ENCODE data around the gene AOPEP. TPM values are rescaled to one million over a fixed set of nuclear protein-coding genes. Genes with fewer than 3 reads are reported as not detected.

AOPEP gene
- polyA plus RNA-seq, 2 of the 4 experiments (the other 2 are of a cell fraction), result 226 to 266 TPM

DNA sequence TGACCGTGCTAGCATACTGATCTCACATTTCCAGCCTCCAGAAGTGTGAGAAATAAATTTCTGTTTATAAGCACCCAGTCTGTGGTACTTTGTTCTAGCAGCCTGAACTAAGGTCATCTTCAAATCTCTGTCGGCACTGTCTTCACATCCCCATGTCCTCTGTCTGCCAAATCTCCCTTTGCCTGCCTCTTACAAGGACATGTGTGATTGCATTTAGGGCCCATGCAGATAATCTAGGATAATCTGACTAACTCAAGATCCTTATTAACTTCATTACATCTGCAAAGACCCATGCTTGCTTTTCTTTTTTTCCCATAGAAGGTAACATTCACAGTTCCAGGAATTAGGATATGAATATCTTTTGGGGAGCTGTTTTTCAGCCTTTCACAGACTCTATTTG, 132.7 kb downstream of the AOPEP start (continued):
- TF ChIP-seq FOXS1 (CRISPR knock-in tag; IDR thresholded peaks at IDR 0.05) (no peak), KDM5A (IDR thresholded peaks at IDR 0.05) (no peak), FOSB (CRISPR knock-in tag; IDR thresholded peaks at IDR 0.05) (no peak), ESRRA (IDR thresholded peaks at IDR 0.05; ENCODE audit: borderline replicate concordance, low read length) (no peak)

DNA sequence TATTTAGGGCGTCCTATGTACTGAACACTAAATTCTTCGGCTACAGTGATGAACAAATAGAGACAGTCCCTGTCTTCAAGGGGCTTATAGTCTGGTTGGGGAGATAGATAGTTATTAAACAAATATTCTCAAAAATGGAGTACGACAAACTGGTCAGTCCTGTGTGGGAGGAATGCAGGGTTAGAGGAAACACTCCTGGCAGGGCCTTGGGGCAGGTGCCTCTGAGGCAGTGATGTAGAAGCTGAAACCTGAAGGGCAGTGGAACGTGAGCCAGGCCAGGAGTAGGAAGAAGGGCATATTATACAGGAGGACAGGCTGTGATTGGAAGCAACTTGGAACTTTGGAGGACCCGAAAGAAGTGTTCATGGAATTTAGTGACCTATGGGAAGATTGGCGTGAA, 133.4 kb downstream of the AOPEP start:
- Histone ChIP-seq H3K4me2 (no peak overlapping the region), H3K4me3 (no peak overlapping the region), H3K27ac (peak overlapping the region; percentile 75 to 84; a peak in 5 of 6 replicates), H3K4me1 (peaks cover 34% of the 10 kb centered on the region), H3K9me3 (0 out of 3 replicates have a peak, but pooled peaks cover 8% of the 10 kb centered on the region)
- 89% methylated on average over 6 of the region's 6 CpGs for WGBS (ENCODE audit: missing lambda C conversion rate)
- CTCF ChIA-PET, result interaction anchor here (1.5 kb wide), 1 partner anchor 75 kb away, joined by 3 read pairs; no protein-coding TSS in a partner anchor
- no peak for DNase-seq (ENCODE audit: low read depth in 1 of 2, low spot score in 1 of 2)
- TF ChIP-seq NFE2L2 (conservative IDR thresholded peaks at IDR 0.05; ENCODE audit: low read length) (no peak), CBX2 (IDR thresholded peaks at IDR 0.05; ENCODE audit: borderline replicate concordance, low read depth) (no peak), BHLHE40 (IDR thresholded peaks at IDR 0.05; ENCODE audit: low read depth, low read length) (no peak), CHD2 (IDR thresholded peaks at IDR 0.05; ENCODE audit: low read length, partially characterized antibody) (no peak), FOXS1 (CRISPR knock-in tag; IDR thresholded peaks at IDR 0.05) (no peak), FOSL2 (IDR thresholded peaks at IDR 0.05) (no peak), FOSL2 (CRISPR knock-in tag; IDR thresholded peaks at IDR 0.05) (no peak), RFX5 (IDR thresholded peaks at IDR 0.05) (no peak), NR3C1 (IDR thresholded peaks at IDR 0.05) (no peak), ZNF302 (CRISPR knock-in tag; IDR thresholded peaks at IDR 0.05) (no peak)
- TF ChIP-seq, protein P1, sequence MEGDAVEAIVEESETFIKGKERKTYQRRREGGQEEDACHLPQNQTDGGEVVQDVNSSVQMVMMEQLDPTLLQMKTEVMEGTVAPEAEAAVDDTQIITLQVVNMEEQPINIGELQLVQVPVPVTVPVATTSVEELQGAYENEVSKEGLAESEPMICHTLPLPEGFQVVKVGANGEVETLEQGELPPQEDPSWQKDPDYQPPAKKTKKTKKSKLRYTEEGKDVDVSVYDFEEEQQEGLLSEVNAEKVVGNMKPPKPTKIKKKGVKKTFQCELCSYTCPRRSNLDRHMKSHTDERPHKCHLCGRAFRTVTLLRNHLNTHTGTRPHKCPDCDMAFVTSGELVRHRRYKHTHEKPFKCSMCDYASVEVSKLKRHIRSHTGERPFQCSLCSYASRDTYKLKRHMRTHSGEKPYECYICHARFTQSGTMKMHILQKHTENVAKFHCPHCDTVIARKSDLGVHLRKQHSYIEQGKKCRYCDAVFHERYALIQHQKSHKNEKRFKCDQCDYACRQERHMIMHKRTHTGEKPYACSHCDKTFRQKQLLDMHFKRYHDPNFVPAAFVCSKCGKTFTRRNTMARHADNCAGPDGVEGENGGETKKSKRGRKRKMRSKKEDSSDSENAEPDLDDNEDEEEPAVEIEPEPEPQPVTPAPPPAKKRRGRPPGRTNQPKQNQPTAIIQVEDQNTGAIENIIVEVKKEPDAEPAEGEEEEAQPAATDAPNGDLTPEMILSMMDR (IDR thresholded peaks at IDR 0.05), result no peak
- TF ChIP-seq, protein P2, sequence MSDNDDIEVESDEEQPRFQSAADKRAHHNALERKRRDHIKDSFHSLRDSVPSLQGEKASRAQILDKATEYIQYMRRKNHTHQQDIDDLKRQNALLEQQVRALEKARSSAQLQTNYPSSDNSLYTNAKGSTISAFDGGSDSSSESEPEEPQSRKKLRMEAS (IDR thresholded peaks at IDR 0.05), result no peak
- FAIRE-seq, result no peak
- POLR2A ChIA-PET, result no interaction called here
- ATAC-seq, result no peak

DNA sequence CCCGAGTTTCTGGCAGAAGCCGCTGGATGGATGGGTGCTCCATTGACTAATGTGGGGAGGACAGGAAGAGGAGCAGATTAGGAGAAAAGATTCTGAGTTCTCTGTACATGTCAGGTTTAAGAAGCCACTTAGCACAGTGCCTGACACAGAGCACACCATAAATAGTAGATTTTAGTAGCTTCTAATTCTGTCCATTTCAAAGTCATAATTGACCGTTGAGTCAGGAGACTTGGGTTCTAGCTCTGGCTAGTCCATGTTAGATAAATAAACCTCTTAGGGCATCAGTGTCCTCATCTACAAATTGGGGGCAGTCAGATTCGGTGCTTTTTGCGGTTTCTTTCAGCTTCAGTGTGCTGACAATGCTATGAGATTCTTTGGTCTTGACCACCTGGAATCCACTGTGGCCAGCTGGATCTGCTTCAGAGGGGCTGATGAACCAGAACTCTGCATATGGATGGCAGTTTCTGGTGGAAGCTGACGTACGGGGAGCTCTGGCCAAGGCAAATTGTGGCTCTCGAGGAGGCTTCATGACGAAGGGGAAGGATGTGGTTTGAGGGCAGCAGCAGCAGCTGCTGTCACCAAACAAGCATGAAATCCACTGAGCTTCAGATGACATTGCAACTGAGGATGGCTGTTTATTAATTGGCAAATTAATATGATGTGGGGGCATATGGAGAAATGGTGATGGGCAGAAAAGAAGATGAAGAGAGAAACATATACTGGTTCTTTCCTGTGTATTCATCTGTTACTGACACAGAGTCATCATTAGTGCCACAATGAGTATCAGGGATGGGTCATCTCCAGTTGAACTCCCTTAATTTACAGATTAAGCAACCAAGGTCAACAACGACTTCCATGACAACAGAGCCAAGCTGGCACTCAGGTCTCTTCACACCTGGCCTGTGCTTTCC, 134.4 kb downstream of the AOPEP start:
- peak overlapping the region; percentile 75 to 84 for H3K27ac ChIP-seq
- 0 out of 3 replicates have a peak, but pooled peaks cover 8% of the 10 kb centered on the region for H3K9me3 ChIP-seq
- ChIA-PET POLR2A (no interaction called here), CTCF (interaction anchor here (0.6 to 1.5 kb wide), 3 partner anchors 24 to 76 kb away, joined by 3 read pairs; no protein-coding TSS in a partner anchor)
- DNase-seq (ENCODE audit: low read depth in 1 of 2, low spot score in 1 of 2), result no peak
- peak overlapping the region; percentile 8; the same call in 1 of the 3 replicates for H3K4me2 ChIP-seq
- ATAC-seq, result no peak
- WGBS (ENCODE audit: missing lambda C conversion rate), result 93% methylated on average over 10 of the region's 10 CpGs
- peaks cover 44% of the 10 kb centered on the region for H3K4me1 ChIP-seq
- TF ChIP-seq KDM1A (IDR thresholded peaks at IDR 0.05; ENCODE audit: low read depth) (no peak), BHLHE40 (IDR thresholded peaks at IDR 0.05; ENCODE audit: low read depth, low read length) (no peak), RNF2 (IDR thresholded peaks at IDR 0.05; ENCODE audit: borderline replicate concordance, low read depth) (no peak), ZFP36 (IDR thresholded peaks at IDR 0.05; ENCODE audit: borderline replicate concordance, partially characterized antibody) (no peak), SMC3 (IDR thresholded peaks at IDR 0.05) (no peak), ZC3H11A (IDR thresholded peaks at IDR 0.05) (no peak), JUN (IDR thresholded peaks at IDR 0.05) (no peak), ZNF302 (CRISPR knock-in tag; IDR thresholded peaks at IDR 0.05) (no peak), KDM5A (IDR thresholded peaks at IDR 0.05) (no peak), ESRRA (IDR thresholded peaks at IDR 0.05; ENCODE audit: borderline replicate concordance, low read length) (no peak), ZSCAN20 (CRISPR knock-in tag; IDR thresholded peaks at IDR 0.05) (no peak), CEBPB (IDR thresholded peaks at IDR 0.05) (no peak), CBX8 (IDR thresholded peaks at IDR 0.05) (no peak), NR3C1 (IDR thresholded peaks at IDR 0.05) (no peak)
- TF ChIP-seq, protein P3, sequence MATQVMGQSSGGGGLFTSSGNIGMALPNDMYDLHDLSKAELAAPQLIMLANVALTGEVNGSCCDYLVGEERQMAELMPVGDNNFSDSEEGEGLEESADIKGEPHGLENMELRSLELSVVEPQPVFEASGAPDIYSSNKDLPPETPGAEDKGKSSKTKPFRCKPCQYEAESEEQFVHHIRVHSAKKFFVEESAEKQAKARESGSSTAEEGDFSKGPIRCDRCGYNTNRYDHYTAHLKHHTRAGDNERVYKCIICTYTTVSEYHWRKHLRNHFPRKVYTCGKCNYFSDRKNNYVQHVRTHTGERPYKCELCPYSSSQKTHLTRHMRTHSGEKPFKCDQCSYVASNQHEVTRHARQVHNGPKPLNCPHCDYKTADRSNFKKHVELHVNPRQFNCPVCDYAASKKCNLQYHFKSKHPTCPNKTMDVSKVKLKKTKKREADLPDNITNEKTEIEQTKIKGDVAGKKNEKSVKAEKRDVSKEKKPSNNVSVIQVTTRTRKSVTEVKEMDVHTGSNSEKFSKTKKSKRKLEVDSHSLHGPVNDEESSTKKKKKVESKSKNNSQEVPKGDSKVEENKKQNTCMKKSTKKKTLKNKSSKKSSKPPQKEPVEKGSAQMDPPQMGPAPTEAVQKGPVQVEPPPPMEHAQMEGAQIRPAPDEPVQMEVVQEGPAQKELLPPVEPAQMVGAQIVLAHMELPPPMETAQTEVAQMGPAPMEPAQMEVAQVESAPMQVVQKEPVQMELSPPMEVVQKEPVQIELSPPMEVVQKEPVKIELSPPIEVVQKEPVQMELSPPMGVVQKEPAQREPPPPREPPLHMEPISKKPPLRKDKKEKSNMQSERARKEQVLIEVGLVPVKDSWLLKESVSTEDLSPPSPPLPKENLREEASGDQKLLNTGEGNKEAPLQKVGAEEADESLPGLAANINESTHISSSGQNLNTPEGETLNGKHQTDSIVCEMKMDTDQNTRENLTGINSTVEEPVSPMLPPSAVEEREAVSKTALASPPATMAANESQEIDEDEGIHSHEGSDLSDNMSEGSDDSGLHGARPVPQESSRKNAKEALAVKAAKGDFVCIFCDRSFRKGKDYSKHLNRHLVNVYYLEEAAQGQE (IDR thresholded peaks at IDR 0.05), result no peak
- TF ChIP-seq, protein P4, sequence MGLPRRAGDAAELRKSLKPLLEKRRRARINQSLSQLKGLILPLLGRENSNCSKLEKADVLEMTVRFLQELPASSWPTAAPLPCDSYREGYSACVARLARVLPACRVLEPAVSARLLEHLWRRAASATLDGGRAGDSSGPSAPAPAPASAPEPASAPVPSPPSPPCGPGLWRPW (IDR thresholded peaks at IDR 0.05), result no peak
- FAIRE-seq, result no peak
- no peak overlapping the region for H3K4me3 ChIP-seq
